RWPE1 (cell line): ENCODE measurements around the gene KLHDC7B.
A peak's percentile ranks its signal among the peaks of the same experiment; 100 is the strongest.

ENCODE experiments used
- CTCF ChIA-PET: fragments of 350-600 bp; sonication (Branson Sonifier 250); formaldehyde crosslinking; extraction: SDS; loops from one replicate; lab custom pipeline; 2021; lab: Yijun Ruan, JAX
- POLR2A ChIA-PET: fragments of 400-600 bp; formaldehyde crosslinking; extraction: SDS; loops from one replicate; lab custom pipeline; 2020; ENCODE audit warnings: antibody characterized with exemption; ENCODE audit not compliant: low non-redundant PET; lab: Yijun Ruan, JAX
- DNase-seq: peaks from one replicate; pipeline ENCODE4 v3.0.0; 2012; ENCODE audit warnings: low spot score
- H3K27ac ChIP-seq: fragments of 450-650 bp; 2 replicates; pipeline ENCODE4 v1.5.1; 2017
- TF ChIP-seq, protein P1 (sequence below): fragments of 450-650 bp; conservative IDR thresholded peaks from 2 replicates; pipeline ENCODE4 v1.5.1; 2017; ENCODE audit warnings: low read depth, mild to moderate bottlenecking

KLHDC7B gene

GRCh38 chr22:50503475-50504145, 42.1 kb upstream of the KLHDC7B start:
- no peak for DNase-seq
- peak overlapping the region; percentile 53 for H3K27ac ChIP-seq
- TF ChIP-seq, protein P1, sequence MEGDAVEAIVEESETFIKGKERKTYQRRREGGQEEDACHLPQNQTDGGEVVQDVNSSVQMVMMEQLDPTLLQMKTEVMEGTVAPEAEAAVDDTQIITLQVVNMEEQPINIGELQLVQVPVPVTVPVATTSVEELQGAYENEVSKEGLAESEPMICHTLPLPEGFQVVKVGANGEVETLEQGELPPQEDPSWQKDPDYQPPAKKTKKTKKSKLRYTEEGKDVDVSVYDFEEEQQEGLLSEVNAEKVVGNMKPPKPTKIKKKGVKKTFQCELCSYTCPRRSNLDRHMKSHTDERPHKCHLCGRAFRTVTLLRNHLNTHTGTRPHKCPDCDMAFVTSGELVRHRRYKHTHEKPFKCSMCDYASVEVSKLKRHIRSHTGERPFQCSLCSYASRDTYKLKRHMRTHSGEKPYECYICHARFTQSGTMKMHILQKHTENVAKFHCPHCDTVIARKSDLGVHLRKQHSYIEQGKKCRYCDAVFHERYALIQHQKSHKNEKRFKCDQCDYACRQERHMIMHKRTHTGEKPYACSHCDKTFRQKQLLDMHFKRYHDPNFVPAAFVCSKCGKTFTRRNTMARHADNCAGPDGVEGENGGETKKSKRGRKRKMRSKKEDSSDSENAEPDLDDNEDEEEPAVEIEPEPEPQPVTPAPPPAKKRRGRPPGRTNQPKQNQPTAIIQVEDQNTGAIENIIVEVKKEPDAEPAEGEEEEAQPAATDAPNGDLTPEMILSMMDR = no peak
- POLR2A ChIA-PET = no interaction called here
- CTCF ChIA-PET = no interaction called here

- CTCF ChIA-PET = interaction anchor here (0.6 kb wide), 1 partner anchor 25 kb away, joined by 3 read pairs; no protein-coding TSS in a partner anchor
- DNase-seq = no peak
- TF ChIP-seq, protein P1 = no peak
- POLR2A ChIA-PET = no interaction called here
- H3K27ac ChIP-seq = peak overlapping the region; percentile 84
Observed at GRCh38 chr22:50504369-50505211, 41.1 kb upstream of the KLHDC7B start.

- CTCF ChIA-PET = interaction anchor here (0.6 kb wide), 1 partner anchor 264 kb away, joined by 3 read pairs; no protein-coding TSS in a partner anchor
- TF ChIP-seq, protein P1 = no peak
- peak overlapping the region; percentile 84 for H3K27ac ChIP-seq
- POLR2A ChIA-PET = no interaction called here
- no peak for DNase-seq
Observed at GRCh38 chr22:50505276-50505775, 40.4 kb upstream of the KLHDC7B start.

DNA sequence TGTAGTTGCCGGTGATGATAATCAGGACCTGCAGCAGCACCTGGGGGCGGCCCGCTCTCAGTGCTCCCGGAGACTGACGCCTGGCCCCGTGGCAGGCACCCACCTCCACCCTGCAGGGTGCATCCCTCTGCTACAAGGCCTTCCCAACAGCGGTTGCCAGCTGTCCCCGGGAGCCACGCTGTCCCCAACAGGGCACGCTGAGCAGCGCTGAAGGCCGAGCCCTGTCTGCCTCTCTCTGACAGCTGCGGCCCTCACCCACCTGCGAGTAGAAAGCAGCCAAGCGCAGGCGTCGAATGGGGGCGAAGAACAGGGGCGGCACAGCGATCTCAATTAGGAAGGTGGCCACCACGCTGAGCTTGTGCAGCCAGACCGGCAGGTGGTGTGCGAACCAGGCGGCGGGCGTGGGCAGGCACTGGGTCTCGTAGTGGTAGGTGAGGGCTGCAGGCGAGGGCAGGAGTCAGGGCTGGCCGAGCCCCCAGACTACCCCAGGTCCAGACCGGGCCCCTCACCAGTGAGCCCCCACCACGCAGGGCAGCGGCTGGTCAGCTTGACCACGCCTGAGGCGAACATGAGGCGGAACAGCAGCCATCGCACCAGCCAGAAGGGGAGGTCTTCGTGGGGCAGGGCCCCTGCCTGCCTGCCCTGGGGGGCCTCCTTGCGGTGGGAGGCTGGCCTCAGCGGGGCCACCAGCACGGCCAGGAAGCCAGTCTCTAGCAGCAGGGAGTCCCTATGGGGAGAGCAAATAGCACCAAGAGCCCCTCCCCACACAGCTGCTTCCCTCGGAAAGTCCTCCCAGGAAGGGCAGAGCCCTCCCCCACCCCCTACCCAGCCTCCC, 39.7 kb upstream of the KLHDC7B start:
- ChIA-PET CTCF (interaction anchor here (0.6 kb wide), 1 partner anchor 265 kb away, joined by 3 read pairs; no protein-coding TSS in a partner anchor), POLR2A (no interaction called here)
- peak overlapping the region; percentile 84 for H3K27ac ChIP-seq
- no peak for DNase-seq
- TF ChIP-seq, protein P1 = no peak

DNA sequence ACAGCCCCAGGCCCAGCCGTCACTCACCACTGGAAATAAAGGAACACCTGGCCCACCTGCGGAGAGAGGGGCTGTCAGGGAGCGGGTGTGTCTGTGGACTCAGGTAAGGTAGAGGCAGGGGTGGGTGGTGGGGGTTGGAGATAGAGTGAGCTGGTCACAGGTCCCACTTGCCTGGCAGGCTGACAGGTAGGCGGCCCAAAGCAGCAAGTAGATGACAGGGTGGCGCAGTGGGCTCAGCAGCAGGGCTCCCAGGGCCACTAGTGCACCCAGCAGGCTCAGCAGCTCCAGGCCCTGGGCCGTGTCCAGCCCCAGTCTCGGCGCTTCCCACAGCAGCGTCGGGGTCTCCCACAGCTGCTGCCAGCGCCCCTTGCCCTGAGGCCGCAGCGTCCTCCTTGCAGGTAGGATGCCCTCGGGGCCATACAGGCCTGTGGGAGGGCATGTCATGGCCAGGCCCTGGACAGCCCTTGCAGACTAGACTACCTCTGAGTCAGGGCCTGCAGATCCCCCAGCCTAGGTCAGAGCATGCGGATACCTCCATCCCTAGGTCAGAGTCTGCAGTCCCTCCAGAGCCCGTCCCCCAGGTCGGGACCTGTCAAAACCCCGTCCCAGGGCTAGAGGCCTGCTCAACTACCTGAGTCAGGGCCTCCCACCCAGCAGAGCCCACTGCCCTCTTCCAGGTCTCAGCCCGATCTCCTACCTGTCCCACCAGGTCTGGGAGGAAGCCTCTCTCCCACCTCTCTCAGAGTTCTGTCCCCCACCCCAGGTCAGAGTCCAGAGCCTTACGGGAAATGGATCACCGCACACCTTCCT, 38.9 kb upstream of the KLHDC7B start:
- TF ChIP-seq, protein P1 = no peak
- ChIA-PET CTCF (no interaction called here), POLR2A (no interaction called here)
- peak overlapping the region; percentile 84 for H3K27ac ChIP-seq
- no peak for DNase-seq
